HCT116 (cell line): ENCODE measurements around the gene MTFP1. TPM values are rescaled to one million over a fixed set of nuclear protein-coding genes. Genes with fewer than 3 reads are reported as not detected.
"Not testable (repeated sequence)": the region's sequence is repeated elsewhere in the genome, so short reads cannot be mapped to it uniquely, and the experiment has no call there.

ENCODE experiments used
- ATAC-seq: fragments of 200-7000 bp; cut with Tn5 transposase; 2 replicates; pipeline ENCODE4 v1.9.1; 2020; ENCODE audit warnings: mild to moderate bottlenecking, moderate library complexity
- BruUV-seq: library from RNA; stranded (reverse); fragments of 400-500 nt; replicated peaks from 2 replicates; lab custom pipeline; 2021; lab: Mats Ljungman, UMichigan
- CTCF ChIA-PET: fragments of 300-600 bp; sonication (Branson Sonifier 250); formaldehyde crosslinking; loops from one replicate; lab custom pipeline; 2021; ENCODE audit warnings: antibody characterized with exemption; lab: Charles Lee
- POLR2A ChIA-PET: fragments of 300-600, 350-600 bp; sonication (Branson Sonifier 250); formaldehyde crosslinking; loops from one replicate; lab custom pipeline; 2021; ENCODE audit warnings: antibody characterized with exemption; lab: Charles Lee
- RAD21 ChIA-PET, 2 experiments: fragments of 300-600 bp; sonication (Branson Sonifier 250); formaldehyde crosslinking; loops; one replicate each; lab custom pipeline; 2023; ENCODE audit warnings: low total read pairs in 2 of 2; ENCODE audit not compliant: uncharacterized antibody in 2 of 2, unreplicated experiment in 2 of 2, low non-redundant PET in 1 of 2; lab: Charles Lee
- DNase-seq: peaks from one replicate; pipeline ENCODE4 v3.0.0-alpha.2; 2010; ENCODE audit warnings: low read depth, low spot score
- H2AFZ ChIP-seq: fragments of 200-600 bp; shearing (Covaris generic), sonication (generic); 2 replicates; pipeline ENCODE4 v1.6.1; 2017; ENCODE audit warnings: low read depth, mixed run types, mixed read lengths, antibody characterized with exemption, low read length; ENCODE audit not compliant: poor library complexity, severe bottlenecking
- H3K27ac ChIP-seq: 2 replicates; pipeline ENCODE4 v1.5.1; 2012; ENCODE audit warnings: low read depth, low read length
- H3K27me3 ChIP-seq: fragments of 200-600 bp; sonication (generic); 2 replicates; pipeline ENCODE4 v1.6.1; 2016; ENCODE audit warnings: mixed run types, low read length, mixed read lengths; ENCODE audit not compliant: insufficient read depth
- H3K36me3 ChIP-seq, 2 experiments: fragments of 200-500 bp in 1 of 2; fragments of 200-600 bp in 1 of 2; sonication (Bioruptor generic) in 1 of 2; sonication (generic) in 1 of 2; 2 replicates each; pipeline versions ENCODE4 v1.5.1 to v1.6.1; 2014 to 2016; ENCODE audit warnings: low read length in 2 of 2, inconsistent platforms in 1 of 2, mixed read lengths in 1 of 2, mixed run types in 1 of 2; ENCODE audit not compliant: insufficient read depth in 2 of 2, control insufficient read depth in 1 of 2
- H3K4me1 ChIP-seq, 2 experiments: fragments of 200-600 bp in 1 of 2; sonication (generic) in 1 of 2; 2 replicates each; pipeline versions ENCODE4 v1.5.1 to v1.6.1; 2012 to 2017; ENCODE audit warnings: low read length in 2 of 2, inconsistent platforms in 1 of 2, mild to moderate bottlenecking in 1 of 2, mixed read lengths in 1 of 2, mixed run types in 1 of 2, moderate library complexity in 1 of 2; ENCODE audit not compliant: insufficient read depth in 2 of 2, control insufficient read depth in 1 of 2
- H3K4me2 ChIP-seq: fragments of 200-600 bp; sonication (generic); 2 replicates; pipeline ENCODE4 v1.6.1; 2017; ENCODE audit warnings: mixed run types, low read length, mixed read lengths
- H3K4me3 ChIP-seq, 2 experiments: fragments of 200-600 bp in 1 of 2; sonication (generic) in 1 of 2; replicated peaks in 1 of 2; 2 replicates each; pipeline ENCODE4 v1.5.1; 2011 to 2016; ENCODE audit warnings: low read length in 2 of 2, control low read depth in 1 of 2, low read depth in 1 of 2, mild to moderate bottlenecking in 1 of 2, mixed read lengths in 1 of 2, mixed run types in 1 of 2
- H3K79me2 ChIP-seq: fragments of 200-600 bp; sonication (generic); 2 replicates; pipeline ENCODE4 v1.6.1; 2017; ENCODE audit warnings: mild to moderate bottlenecking, mixed run types, low read length, moderate library complexity, mixed read lengths; ENCODE audit not compliant: insufficient read depth
- H3K9ac ChIP-seq: fragments of 200-600 bp; sonication (generic); 2 replicates; pipeline ENCODE4 v1.6.1; 2016; ENCODE audit warnings: low read length, mixed read lengths
- H3K9me2 ChIP-seq: fragments of 200-600 bp; sonication (generic), shearing (Covaris generic); 2 replicates; pipeline ENCODE4 v1.6.1; 2017; ENCODE audit warnings: mixed run types, mild to moderate bottlenecking, moderate library complexity; ENCODE audit not compliant: insufficient read depth
- H3K9me3 ChIP-seq, 2 experiments: fragments of 200-500 bp in 1 of 2; fragments of 200-600 bp in 1 of 2; sonication (Bioruptor generic) in 1 of 2; sonication (generic) in 1 of 2; 2 replicates each; pipeline ENCODE4 v1.6.1; 2014 to 2017; ENCODE audit warnings: low read length in 2 of 2, mixed read lengths in 2 of 2, inconsistent platforms in 1 of 2, low read depth in 1 of 2, mild to moderate bottlenecking in 1 of 2, mixed run types in 1 of 2, moderate library complexity in 1 of 2; ENCODE audit not compliant: control insufficient read depth in 1 of 2, insufficient read depth in 1 of 2
- H4K20me1 ChIP-seq: fragments of 200-600 bp; sonication (generic), shearing (Covaris generic); 2 replicates; pipeline ENCODE4 v1.6.1; 2017; ENCODE audit warnings: mixed run types, mild to moderate bottlenecking, moderate library complexity; ENCODE audit not compliant: insufficient read depth
- ATF3 ChIP-seq: IDR thresholded peaks from 2 replicates; pipeline ENCODE4 v1.6.1; 2012
- ELF1 ChIP-seq: IDR thresholded peaks from 2 replicates; pipeline ENCODE4 v1.6.1; 2012; ENCODE audit warnings: low read depth, borderline replicate concordance
- EZH2 ChIP-seq: fragments of 200-600 bp; sonication (generic); IDR thresholded peaks from 2 replicates; pipeline ENCODE4 v1.6.1; 2017; ENCODE audit warnings: antibody characterized with exemption, mixed run types
- EZH2phosphoT487 ChIP-seq: fragments of 200-600 bp; IDR thresholded peaks from 2 replicates; pipeline ENCODE4 v1.6.1; 2018; ENCODE audit warnings: antibody characterized with exemption, borderline replicate concordance
- FOSL1 ChIP-seq: IDR thresholded peaks from 2 replicates; pipeline ENCODE4 v1.6.1; 2012; ENCODE audit warnings: low read depth
- MAX ChIP-seq: IDR thresholded peaks from 2 replicates; pipeline ENCODE4 v1.6.1; 2012
- POLR2AphosphoS5 ChIP-seq: IDR thresholded peaks from 2 replicates; pipeline ENCODE4 v1.6.1; 2011; ENCODE audit warnings: mild to moderate bottlenecking, low read depth, low read length, moderate library complexity
- RAD21 ChIP-seq: IDR thresholded peaks from 2 replicates; pipeline ENCODE4 v1.6.1; 2012; ENCODE audit warnings: low read depth, mild to moderate bottlenecking
- REST ChIP-seq: IDR thresholded peaks from 2 replicates; pipeline ENCODE4 v1.6.1; 2012; ENCODE audit warnings: low read depth
- SIN3A ChIP-seq: IDR thresholded peaks from 2 replicates; pipeline ENCODE4 v1.6.1; 2012; ENCODE audit warnings: low read depth
- SP1 ChIP-seq: IDR thresholded peaks from 2 replicates; pipeline ENCODE4 v1.6.1; 2012; ENCODE audit warnings: low read depth
- TCF7L2 ChIP-seq: IDR thresholded peaks from 2 replicates; pipeline ENCODE4 v1.7.0; 2011; ENCODE audit warnings: borderline replicate concordance, inconsistent platforms; ENCODE audit not compliant: insufficient read depth, insufficient read length; ENCODE audit errors: extremely low read depth
- ZFX ChIP-seq: fragments of 450-650 bp; IDR thresholded peaks from 2 replicates; pipeline ENCODE4 v1.6.1; 2017
- intact Hi-C: fragments of 100-400 bp; cut with micrococcal nuclease; formaldehyde crosslinking; loops from 2 replicates; pipeline ENCODE4 v1.10.0; 2022
- total RNA-seq: library from RNA; stranded (reverse); gene quantifications from one replicate; pipeline ENCODE4 v1.2.1, GENCODE V29; 2021; ENCODE audit not compliant: unreplicated experiment

MTFP1 gene
- total RNA-seq, 1 experiment from 2014 or later = 36.1 TPM

DNA sequence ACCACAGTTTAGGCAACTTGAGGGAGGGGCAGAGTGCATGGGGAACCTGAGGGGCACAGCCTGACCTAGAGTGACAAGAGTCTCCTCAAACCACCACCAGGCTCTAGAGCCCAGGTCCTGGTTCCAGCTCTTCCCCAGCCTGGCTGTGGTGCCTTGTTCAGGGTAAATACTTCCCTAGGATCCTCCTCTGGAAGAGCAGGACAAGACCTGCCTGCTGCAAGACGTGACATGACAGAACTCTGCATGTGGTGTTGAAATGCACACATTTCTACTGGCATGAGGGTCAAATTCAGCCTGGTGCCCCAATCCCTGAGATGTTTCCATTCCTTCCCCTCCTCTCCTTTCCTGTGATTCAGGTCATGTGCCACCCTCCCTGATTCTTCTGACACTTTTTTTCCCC, 25.4 kb upstream of the MTFP1 start:
- CTCF ChIA-PET = interaction anchor here (0.7 to 2.2 kb wide), 2 partner anchors 13 to 27 kb away, joined by 6 read pairs; partner anchors contain the start of gene RNF215
- no peak overlapping the region for H3K4me2 ChIP-seq
- POLR2A ChIA-PET = no interaction called here

DNA sequence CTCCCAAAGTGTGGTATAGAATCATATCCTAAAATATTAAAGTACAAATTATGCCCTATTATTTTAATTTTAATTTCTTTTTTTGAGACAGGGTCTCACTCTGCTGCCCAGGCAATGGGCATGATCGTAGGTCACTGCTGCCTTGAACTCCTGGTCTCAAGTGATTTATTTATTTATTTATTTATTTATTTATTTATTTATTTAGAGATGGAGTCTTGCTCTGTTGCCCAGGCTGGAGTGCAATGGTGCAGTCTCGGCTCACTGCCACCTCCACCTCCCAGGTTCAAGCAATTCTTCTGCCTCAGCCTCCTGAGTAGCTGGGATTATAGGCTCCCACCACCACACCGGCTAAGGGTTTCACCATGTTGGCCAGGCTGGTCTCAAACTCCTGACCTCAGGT, 24.5 kb upstream of the MTFP1 start:
- H3K9ac ChIP-seq, ATAC-seq, H3K4me2 ChIP-seq, DNase-seq, H3K4me3 ChIP-seq, H3K27me3 ChIP-seq, CTCF ChIA-PET, H2AFZ ChIP-seq, H4K20me1 ChIP-seq, RAD21 ChIA-PET, H3K9me3 ChIP-seq, BruUV-seq, H3K27ac ChIP-seq, intact Hi-C loops, H3K9me2 ChIP-seq: not testable (repeated sequence)
- Histone ChIP-seq H3K79me2 (peaks cover 54% of the 10 kb centered on the region), H3K36me3 (peaks cover 0 to 22% of the 10 kb centered on the region in 2 experiments; a peak in 2 of 4 replicates), H3K4me1 (peaks cover 19 to 37% of the 10 kb centered on the region in 2 experiments; a peak in 3 of 4 replicates)
- POLR2A ChIA-PET = interaction anchor here (1.5 kb wide), 1 partner anchor 14 kb away, joined by 3 read pairs; no protein-coding TSS in a partner anchor

More for the DNA sequence above, 25.4 kb upstream of the MTFP1 start:
- H3K27me3 ChIP-seq = no peaks in the 10 kb centered on the region
- H3K9me3 ChIP-seq = no peaks in the 10 kb centered on the region
- no peaks in the 10 kb centered on the region for H3K9me2 ChIP-seq
- RAD21 ChIA-PET = no interaction called here
- no peak for ATAC-seq
- no peak for TF ChIP-seq ELF1
- TF ChIP-seq TCF7L2 = no peak
- TF ChIP-seq SP1 = no peak
- TF ChIP-seq EZH2phosphoT487 = no peak
- TF ChIP-seq SIN3A = no peak
- no peak for TF ChIP-seq REST
- TF ChIP-seq EZH2 = no peak
- TF ChIP-seq MAX = no peak
- no peak for TF ChIP-seq RAD21
- TF ChIP-seq FOSL1 = no peak
- TF ChIP-seq ZFX = no peak
- no peak for TF ChIP-seq POLR2AphosphoS5
- no peak for TF ChIP-seq ATF3
- TF ChIP-seq, all 23 proteins: peak for 0
- DNase-seq = no peak
- Histone ChIP-seq H3K27ac (no peak overlapping the region), H4K20me1 (no peaks in the 10 kb centered on the region), H2AFZ (no peak overlapping the region), H3K36me3 (peaks cover 0 to 19% of the 10 kb centered on the region in 2 experiments; a peak in 2 of 4 replicates), H3K4me3 (no peak overlapping the region), H3K9ac (no peak overlapping the region), H3K79me2 (peaks cover 49% of the 10 kb centered on the region), H3K4me1 (peaks cover 19 to 41% of the 10 kb centered on the region in 2 experiments; a peak in 3 of 4 replicates)
- no TSS peak for BruUV-seq
- intact Hi-C loops = no loop called here
